ENCODE results near the gene TAOK3.

Gene TAOK3

GRCh38 chr12:118328486-118329330, 44.0 kb downstream of the TAOK3 start:
- no peak for TF ChIP-seq CTCF (IDR thresholded peaks at IDR 0.05; ENCODE audit: borderline replicate concordance, insufficient read depth, low read depth, low read length)

GRCh38 chr12:118327391-118327790, 45.3 kb downstream of the TAOK3 start:
- no peak for TF ChIP-seq CTCF (IDR thresholded peaks at IDR 0.05; ENCODE audit: borderline replicate concordance, insufficient read depth, low read depth, low read length)
- no peak overlapping the region for H3K4me3 ChIP-seq (ENCODE audit: low read depth, low read length)

More at GRCh38 chr12:118328486-118329330, 44.0 kb downstream of the TAOK3 start:
- H3K4me3 ChIP-seq (ENCODE audit: low read depth, low read length) = no peak overlapping the region

- TF ChIP-seq CTCF (IDR thresholded peaks at IDR 0.05; ENCODE audit: borderline replicate concordance, insufficient read depth, low read depth, low read length) = no peak
- no peak overlapping the region for H3K4me3 ChIP-seq (ENCODE audit: low read depth, low read length)
Observed at GRCh38 chr12:118326991-118327390, 45.7 kb downstream of the TAOK3 start.

- H3K4me3 ChIP-seq (ENCODE audit: low read depth, low read length) = no peak overlapping the region
- TF ChIP-seq CTCF (IDR thresholded peaks at IDR 0.05; ENCODE audit: borderline replicate concordance, insufficient read depth, low read depth, low read length) = no peak
Observed at GRCh38 chr12:118325081-118325480, 47.6 kb downstream of the TAOK3 start.

GRCh38 chr12:118319627-118320026, 53.1 kb downstream of the TAOK3 start:
- H3K4me3 ChIP-seq (ENCODE audit: low read depth, low read length) = no peak overlapping the region
- TF ChIP-seq CTCF (IDR thresholded peaks at IDR 0.05; ENCODE audit: borderline replicate concordance, insufficient read depth, low read depth, low read length) = no peak

GRCh38 chr12:118318744-118319143, 54.0 kb downstream of the TAOK3 start:
- H3K4me3 ChIP-seq (ENCODE audit: low read depth, low read length) = no peak overlapping the region
- no peak for TF ChIP-seq CTCF (IDR thresholded peaks at IDR 0.05; ENCODE audit: borderline replicate concordance, insufficient read depth, low read depth, low read length)

- no peak overlapping the region for H3K4me3 ChIP-seq (ENCODE audit: low read depth, low read length)
- TF ChIP-seq CTCF (IDR thresholded peaks at IDR 0.05; ENCODE audit: borderline replicate concordance, insufficient read depth, low read depth, low read length) = no peak
Observed at GRCh38 chr12:118317729-118318128, 55.0 kb downstream of the TAOK3 start.

Data from GM12875 (cell line).